Kidney epithelial cell (primary cell): ENCODE results near the gene JARID2. TPM values are rescaled to one million over a fixed set of nuclear protein-coding genes. Genes with fewer than 3 reads are reported as not detected.

ENCODE experiments used
- DNase-seq: peaks from one replicate; pipeline ENCODE4 v3.0.0-alpha.2; 2010; ENCODE audit warnings: low read depth
- H3K27me3 ChIP-seq: 2 replicates; pipeline ENCODE4 v1.6.0; 2011; ENCODE audit warnings: low read length; ENCODE audit not compliant: control insufficient read depth, insufficient read depth
- H3K36me3 ChIP-seq: 2 replicates; pipeline ENCODE4 v1.5.1; 2011; ENCODE audit warnings: low read length; ENCODE audit not compliant: control insufficient read depth, insufficient read depth
- H3K4me3 ChIP-seq: 2 replicates; pipeline ENCODE4 v1.5.1; 2011; ENCODE audit warnings: low read depth, mild to moderate bottlenecking, control low read depth, low read length
- total RNA-seq: library from RNA; depleted of rRNA; stranded (reverse); fragments of >200 nt; gene quantifications from 2 replicates; pipeline ENCODE4 v1.2.3, GENCODE V29; 2015
- TF ChIP-seq, protein P1 (sequence below): IDR thresholded peaks from 2 replicates; pipeline ENCODE4 v1.5.1; 2011; ENCODE audit warnings: mild to moderate bottlenecking, moderate library complexity, low read length, control low read depth, inconsistent platforms; ENCODE audit not compliant: insufficient read depth, poor library complexity, severe bottlenecking

JARID2 gene
- total RNA-seq, 1 donor from 2014 or later: 15.2 TPM

DNA sequence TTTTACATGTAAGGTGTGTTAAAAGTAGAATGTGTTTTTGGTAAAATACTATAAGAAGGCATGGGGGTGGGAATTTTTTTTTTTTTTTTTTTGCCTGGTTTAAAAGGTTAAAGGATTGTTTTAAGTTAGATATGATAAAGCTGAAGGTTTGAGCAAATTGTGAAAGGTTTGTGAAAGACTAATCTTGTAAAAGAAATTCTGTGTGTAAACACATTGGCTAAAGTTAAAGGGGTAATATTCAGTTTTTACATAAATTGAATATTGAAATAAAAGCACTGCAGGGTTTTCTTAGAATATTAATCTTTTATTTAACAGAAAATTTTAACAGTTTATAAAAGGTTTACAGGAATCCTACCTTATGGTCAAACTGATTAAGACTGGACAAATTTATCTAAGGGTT lies 311.3 kb downstream of the JARID2 start:
- TF ChIP-seq, protein P1, sequence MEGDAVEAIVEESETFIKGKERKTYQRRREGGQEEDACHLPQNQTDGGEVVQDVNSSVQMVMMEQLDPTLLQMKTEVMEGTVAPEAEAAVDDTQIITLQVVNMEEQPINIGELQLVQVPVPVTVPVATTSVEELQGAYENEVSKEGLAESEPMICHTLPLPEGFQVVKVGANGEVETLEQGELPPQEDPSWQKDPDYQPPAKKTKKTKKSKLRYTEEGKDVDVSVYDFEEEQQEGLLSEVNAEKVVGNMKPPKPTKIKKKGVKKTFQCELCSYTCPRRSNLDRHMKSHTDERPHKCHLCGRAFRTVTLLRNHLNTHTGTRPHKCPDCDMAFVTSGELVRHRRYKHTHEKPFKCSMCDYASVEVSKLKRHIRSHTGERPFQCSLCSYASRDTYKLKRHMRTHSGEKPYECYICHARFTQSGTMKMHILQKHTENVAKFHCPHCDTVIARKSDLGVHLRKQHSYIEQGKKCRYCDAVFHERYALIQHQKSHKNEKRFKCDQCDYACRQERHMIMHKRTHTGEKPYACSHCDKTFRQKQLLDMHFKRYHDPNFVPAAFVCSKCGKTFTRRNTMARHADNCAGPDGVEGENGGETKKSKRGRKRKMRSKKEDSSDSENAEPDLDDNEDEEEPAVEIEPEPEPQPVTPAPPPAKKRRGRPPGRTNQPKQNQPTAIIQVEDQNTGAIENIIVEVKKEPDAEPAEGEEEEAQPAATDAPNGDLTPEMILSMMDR: no peak
- DNase-seq: no peak
- Histone ChIP-seq H3K4me3 (no peak overlapping the region), H3K27me3 (no peaks in the 10 kb centered on the region), H3K36me3 (no peaks in the 10 kb centered on the region)

DNA sequence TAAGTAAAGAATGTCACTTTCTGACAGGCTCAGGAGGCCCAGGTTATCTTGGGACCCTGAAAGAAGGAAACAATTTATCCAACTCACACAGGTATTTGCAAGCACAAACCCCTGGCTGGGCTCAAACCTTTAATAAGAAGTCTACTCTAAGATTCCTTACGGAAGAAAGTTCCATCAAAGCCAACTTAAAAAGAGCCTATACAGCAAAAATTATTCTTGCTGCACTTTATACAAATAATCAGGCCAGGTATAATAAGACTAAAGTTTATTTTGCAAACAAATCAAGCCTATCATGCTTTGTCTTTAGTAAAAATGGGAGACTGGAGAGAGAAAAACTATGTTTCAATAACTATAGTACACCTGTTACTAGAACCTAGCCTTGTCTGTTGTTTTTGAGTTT lies 314.8 kb downstream of the JARID2 start:
- H3K36me3 ChIP-seq: no peaks in the 10 kb centered on the region
- no peak for DNase-seq
- H3K4me3 ChIP-seq: no peak overlapping the region
- H3K27me3 ChIP-seq: no peaks in the 10 kb centered on the region
- TF ChIP-seq, protein P1: no peak

DNA sequence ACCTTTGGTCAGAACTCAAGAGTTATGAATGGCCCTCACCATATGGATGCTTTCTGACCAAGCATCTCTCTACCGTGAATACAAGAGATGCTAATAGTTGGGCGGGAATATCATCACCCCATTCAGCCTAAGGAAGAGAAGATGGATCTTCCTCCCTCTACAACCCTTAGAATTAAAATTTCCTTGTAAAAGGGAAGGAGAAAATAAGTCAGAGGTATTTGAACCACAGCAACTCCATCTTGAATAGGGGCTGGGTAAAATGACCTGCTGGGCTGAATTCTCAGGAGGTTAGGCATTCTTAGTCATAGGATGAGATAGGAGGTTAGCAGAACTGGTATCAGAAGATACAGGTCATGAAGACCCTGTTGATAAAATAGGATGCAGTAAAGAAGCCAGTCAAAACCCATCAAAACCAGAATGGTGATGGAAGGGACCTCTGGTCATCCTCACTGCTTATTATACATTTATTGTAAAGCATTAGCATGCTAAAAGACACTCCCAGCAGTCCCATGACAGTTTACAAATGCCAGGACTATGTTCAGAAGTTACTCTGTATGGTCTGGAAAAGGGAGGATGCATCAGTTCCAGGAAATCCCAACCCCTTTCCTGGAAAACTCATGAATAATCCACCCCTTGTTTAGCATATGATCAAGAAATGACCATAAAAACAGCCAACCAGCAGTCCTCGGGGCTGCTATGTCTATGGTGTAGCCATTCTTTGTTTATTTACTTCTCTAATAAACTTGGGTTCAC lies 315.8 kb downstream of the JARID2 start:
- TF ChIP-seq, protein P1: no peak
- DNase-seq: no peak
- Histone ChIP-seq H3K27me3 (no peaks in the 10 kb centered on the region), H3K36me3 (no peaks in the 10 kb centered on the region), H3K4me3 (no peak overlapping the region)

DNA sequence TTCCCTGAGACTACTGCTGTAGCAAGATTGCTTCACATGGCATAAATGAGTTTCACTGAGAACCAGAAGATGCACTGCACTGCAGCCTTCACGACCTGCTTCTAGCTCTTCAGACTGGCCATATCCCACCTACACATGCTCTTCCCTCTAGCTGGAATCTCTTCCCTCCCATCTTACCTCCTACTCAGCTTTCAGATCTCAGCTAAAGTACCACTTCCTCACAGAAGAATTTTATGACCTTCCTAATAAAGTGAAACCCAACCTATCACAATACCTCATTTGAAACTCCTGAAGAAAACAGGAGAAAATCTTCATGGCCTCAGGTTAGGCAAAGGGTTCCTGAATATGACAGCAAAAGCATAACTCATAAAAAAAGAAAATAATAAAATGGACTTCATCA lies 317.1 kb downstream of the JARID2 start:
- TF ChIP-seq, protein P1: no peak
- no peak overlapping the region for H3K4me3 ChIP-seq
- DNase-seq: no peak
- H3K27me3 ChIP-seq: no peaks in the 10 kb centered on the region
- no peaks in the 10 kb centered on the region for H3K36me3 ChIP-seq

DNA sequence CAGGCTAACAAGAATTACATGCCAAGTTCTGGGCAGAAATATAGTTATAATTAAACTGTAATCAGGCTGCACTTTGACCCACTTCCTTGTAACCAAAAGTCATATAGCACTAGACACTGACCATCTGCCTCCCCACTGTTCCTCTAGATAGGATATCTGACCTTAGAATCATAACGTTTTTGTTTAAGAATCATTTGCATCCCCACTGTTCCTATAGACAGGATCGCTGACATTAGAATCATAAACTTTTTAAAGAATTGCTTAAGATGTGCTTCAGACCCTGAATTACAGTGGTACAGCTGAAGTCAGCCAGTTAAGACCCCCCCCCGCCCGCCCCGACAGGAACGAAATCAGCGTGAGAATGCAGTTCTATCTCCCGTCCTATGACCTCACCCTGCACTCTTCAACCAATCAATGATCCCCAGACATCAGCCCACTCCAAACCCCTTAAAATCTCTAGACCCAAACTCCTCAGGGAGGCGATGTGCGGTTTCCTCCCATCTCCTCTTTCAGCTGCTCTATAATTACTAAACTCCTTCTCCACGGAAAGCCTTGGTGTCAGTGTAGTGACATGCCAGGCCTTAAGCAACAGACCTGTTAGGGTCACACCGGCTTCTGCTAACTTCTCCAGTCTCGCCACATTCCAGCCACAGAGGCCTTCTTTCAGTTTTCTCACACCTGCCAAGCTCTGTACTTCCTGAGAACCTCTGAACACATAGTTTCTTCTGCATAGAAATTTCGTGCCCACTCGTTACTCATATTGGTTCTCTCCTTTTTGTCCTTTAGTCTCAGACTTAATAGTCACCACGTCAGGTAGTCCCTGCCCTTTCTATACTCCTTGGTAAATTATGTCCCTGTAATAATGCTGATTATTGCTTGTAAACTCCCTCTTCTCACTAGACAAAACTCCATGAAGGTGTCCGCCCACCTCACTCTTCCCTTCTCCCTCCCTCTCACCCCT lies 323.4 kb downstream of the JARID2 start:
- Histone ChIP-seq H3K27me3 (no peaks in the 10 kb centered on the region), H3K36me3 (no peaks in the 10 kb centered on the region), H3K4me3 (no peak overlapping the region)
- DNase-seq: no peak
- TF ChIP-seq, protein P1: no peak
